Fibroblast of skin of scalp (primary cell): ENCODE measurements around the gene ZCCHC12. TPM values are rescaled to one million over a fixed set of nuclear protein-coding genes. Genes with fewer than 3 reads are reported as not detected.
A peak's percentile ranks its signal among the peaks of the same experiment; 100 is the strongest.
"Not testable (repeated sequence)": the region's sequence is repeated elsewhere in the genome, so short reads cannot be mapped to it uniquely, and the experiment has no call there.

ENCODE experiments used
- DNase-seq: peaks from one replicate; pipeline ENCODE4 v3.0.0-alpha.2; 2013
- polyA plus RNA-seq, 2 experiments: library from polyadenylated mRNA; unstranded; fragments of 120-200 nt; gene quantifications; one replicate each; pipeline ENCODE4 v1.2.1, GENCODE V29; 2013; ENCODE audit not compliant: insufficient read length in 2 of 2

The ZCCHC12 gene
- polyA plus RNA-seq (2013, experiment 1 of 2; ENCODE audit: insufficient read length) = not detected
- 0.18 TPM for polyA plus RNA-seq (2013, experiment 2 of 2; ENCODE audit: insufficient read length)

GRCh38 chrX:118823263-118824172 lies at the start of gene ZCCHC12:
Gene ZCCHC12 (plus strand): TSS chrX:118823824. CDS start chrX:118825245, 1,421 bp downstream.
- DNase-seq = peak; percentile 27

GRCh38 chrX:118779581-118779980 lies 44.0 kb upstream of the ZCCHC12 start:
- DNase-seq = no peak

GRCh38 chrX:118780509-118780908 lies 43.1 kb upstream of the ZCCHC12 start:
- no peak for DNase-seq

- no peak for DNase-seq
Measured at GRCh38 chrX:118780911-118781310, 42.7 kb upstream of the ZCCHC12 start.

GRCh38 chrX:118795528-118796280 lies 27.9 kb upstream of the ZCCHC12 start:
- no peak for DNase-seq

- DNase-seq = no peak
Measured at GRCh38 chrX:118802857-118803256, 20.8 kb upstream of the ZCCHC12 start.

GRCh38 chrX:118807151-118808017 lies 16.2 kb upstream of the ZCCHC12 start:
- peak; percentile 58 for DNase-seq

GRCh38 chrX:118817257-118817656 lies 6.4 kb upstream of the ZCCHC12 start:
- not testable (repeated sequence) for DNase-seq

GRCh38 chrX:118824173-118824730 lies 628 bp downstream of the ZCCHC12 start:
- no peak for DNase-seq

- no peak for DNase-seq
Measured at GRCh38 chrX:118825227-118825626, 1.6 kb downstream of the ZCCHC12 start.

GRCh38 chrX:118839334-118839958 lies 15.8 kb downstream of the ZCCHC12 start:
- peak; percentile 48 for DNase-seq

GRCh38 chrX:118847676-118848075 lies 24.1 kb downstream of the ZCCHC12 start:
- DNase-seq = peak; percentile 47

- DNase-seq = no peak
Measured at GRCh38 chrX:118853596-118853995, 30.0 kb downstream of the ZCCHC12 start.

- no peak for DNase-seq
Measured at GRCh38 chrX:118855681-118856310, 32.2 kb downstream of the ZCCHC12 start.

GRCh38 chrX:118857006-118857405 lies 33.4 kb downstream of the ZCCHC12 start:
- no peak for DNase-seq

GRCh38 chrX:118861338-118861737 lies 37.7 kb downstream of the ZCCHC12 start:
- DNase-seq = no peak

- DNase-seq = no peak
Measured at GRCh38 chrX:118862091-118862490, 38.5 kb downstream of the ZCCHC12 start.

- DNase-seq = no peak
Measured at GRCh38 chrX:118862979-118863378, 39.4 kb downstream of the ZCCHC12 start.

- DNase-seq = no peak
Measured at GRCh38 chrX:118864063-118864635, 40.5 kb downstream of the ZCCHC12 start.

GRCh38 chrX:118865231-118865630 lies 41.6 kb downstream of the ZCCHC12 start:
- DNase-seq = no peak

GRCh38 chrX:118867251-118867650 lies 43.6 kb downstream of the ZCCHC12 start:
- no peak for DNase-seq
